OCI-LY7 (cell line): Measurements from ENCODE around the gene OTOF. TPM values are rescaled to one million over a fixed set of nuclear protein-coding genes. Genes with fewer than 3 reads are reported as not detected.

Source experiments
- BruUV-seq: library from RNA; stranded (reverse); fragments of 400-500 nt; replicated peaks from 2 replicates; lab custom pipeline; 2021; lab: Mats Ljungman, UMichigan
- CTCF ChIA-PET: fragments of 300-600 bp; sonication (Branson Sonifier 250); formaldehyde crosslinking; loops from one replicate; lab custom pipeline; 2022; ENCODE audit warnings: antibody characterized with exemption; ENCODE audit not compliant: unreplicated experiment; lab: Charles Lee
- POLR2A ChIA-PET: fragments of 300-600 bp; sonication (Branson Sonifier 250); formaldehyde crosslinking; loops from one replicate; lab custom pipeline; 2022; ENCODE audit warnings: antibody characterized with exemption; lab: Charles Lee
- DNase-seq: peaks from one replicate; pipeline ENCODE4 v3.0.0-alpha.2; 2015; ENCODE audit warnings: low spot score
- H2AFZ ChIP-seq: fragments of 200-600 bp; sonication (generic), shearing (Covaris generic); 2 replicates; pipeline ENCODE4 v1.6.1; 2014; ENCODE audit warnings: mild to moderate bottlenecking, antibody characterized with exemption, low read length, moderate library complexity
- H3K27ac ChIP-seq: fragments of 200-600 bp; sonication (generic); 2 replicates; pipeline ENCODE4 v1.5.1; 2014; ENCODE audit warnings: mixed run types, low read depth, mild to moderate bottlenecking, moderate library complexity, low read length, inconsistent platforms; ENCODE audit not compliant: poor library complexity, severe bottlenecking
- H3K36me3 ChIP-seq: fragments of 200-600 bp; sonication (generic); 2 replicates; pipeline ENCODE4 v1.6.1; 2014; ENCODE audit warnings: mild to moderate bottlenecking, antibody characterized with exemption, low read length, moderate library complexity, mixed read lengths; ENCODE audit not compliant: insufficient read depth
- H3K4me1 ChIP-seq: fragments of 200-600 bp; sonication (generic); 2 replicates; pipeline ENCODE4 v1.5.1; 2014; ENCODE audit warnings: mild to moderate bottlenecking, low read length; ENCODE audit not compliant: insufficient read depth, poor library complexity, severe bottlenecking
- H3K4me2 ChIP-seq: fragments of 200-600 bp; sonication (generic); 2 replicates; pipeline ENCODE4 v1.6.1; 2014; ENCODE audit warnings: mild to moderate bottlenecking, low read length
- H3K4me3 ChIP-seq: fragments of 200-600 bp; sonication (generic); 2 replicates; pipeline ENCODE4 v1.5.1; 2014; ENCODE audit warnings: mild to moderate bottlenecking, low read depth, low read length; ENCODE audit not compliant: poor library complexity, severe bottlenecking
- H3K79me2 ChIP-seq: fragments of 200-600 bp; sonication (generic); 2 replicates; pipeline ENCODE4 v1.6.1; 2016; ENCODE audit warnings: low read depth, mild to moderate bottlenecking, low read length, moderate library complexity, mixed read lengths; ENCODE audit not compliant: insufficient read depth
- H3K9me2 ChIP-seq: fragments of 200-600 bp; sonication (generic); 2 replicates; pipeline ENCODE4 v1.6.1; 2016; ENCODE audit warnings: mild to moderate bottlenecking, low read length, mixed read lengths; ENCODE audit not compliant: insufficient read depth
- H3K9me3 ChIP-seq: fragments of 200-600 bp; sonication (generic); 2 replicates; pipeline ENCODE4 v1.6.1; 2014; ENCODE audit warnings: mild to moderate bottlenecking, mixed run types, low read length, mixed read lengths
- H4K20me1 ChIP-seq: fragments of 200-600 bp; sonication (generic); 2 replicates; pipeline ENCODE4 v1.6.1; 2014; ENCODE audit warnings: mild to moderate bottlenecking, antibody characterized with exemption, low read length, moderate library complexity, mixed read lengths; ENCODE audit not compliant: insufficient read depth
- CTCF ChIP-seq: fragments of 200-600 bp; sonication (generic); conservative IDR thresholded peaks from 2 replicates; pipeline ENCODE4 v1.5.1; 2014; ENCODE audit warnings: mild to moderate bottlenecking, antibody characterized with exemption, low read length, moderate library complexity, mixed read lengths
- EZH2phosphoT487 ChIP-seq: fragments of 200-600 bp; sonication (generic); IDR thresholded peaks from 2 replicates; pipeline ENCODE4 v1.6.1; 2018; ENCODE audit warnings: low read depth, borderline replicate concordance, mild to moderate bottlenecking, mixed run types, antibody characterized with exemption, low read length, moderate library complexity, mixed read lengths
- intact Hi-C: fragments of 100-400 bp; cut with micrococcal nuclease; formaldehyde crosslinking; loops from one replicate; pipeline ENCODE4 v1.10.0; 2022; ENCODE audit not compliant: unreplicated experiment
- total RNA-seq, 2 experiments: library from RNA; depleted of rRNA in 1 of 2; stranded (reverse); fragments of >200 nt in 1 of 2; shearing (Covaris generic) in 1 of 2; gene quantifications; 2 replicates each; pipeline ENCODE4 v1.2.3, GENCODE V29; 2014 to 2022

Gene OTOF
- total RNA-seq, 2 experiments from 2014 or later, result not detected

DNA sequence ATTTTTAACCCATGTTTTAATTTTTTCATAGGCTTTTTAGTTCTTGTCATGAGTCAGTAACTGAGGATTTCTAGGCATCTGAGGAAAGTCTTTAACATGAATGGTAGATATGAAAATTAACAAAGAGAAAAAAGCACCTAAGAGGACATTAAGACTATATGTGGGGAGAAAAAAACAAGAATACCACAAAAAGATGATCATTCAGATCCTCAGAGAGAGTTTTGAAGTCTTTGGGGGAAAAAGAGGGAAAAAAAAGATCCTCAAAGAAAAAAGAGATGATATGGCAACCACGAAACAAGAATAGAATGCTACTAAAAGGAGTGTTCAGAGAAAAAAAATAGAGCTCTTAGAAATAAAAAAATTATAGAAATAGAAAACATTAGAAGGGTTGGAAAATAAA lies 68.1 kb downstream of the OTOF start:
- intact Hi-C loops, result no loop called here
- Histone ChIP-seq H3K9me2 (no peaks in the 10 kb centered on the region), H3K4me3 (no peak overlapping the region), H3K4me2 (no peak overlapping the region), H3K79me2 (no peaks in the 10 kb centered on the region), H3K4me1 (no peaks in the 10 kb centered on the region), H2AFZ (no peak overlapping the region), H3K9me3 (no peaks in the 10 kb centered on the region), H4K20me1 (no peaks in the 10 kb centered on the region; the same call in 1 of the 2 replicates), H3K36me3 (no peaks in the 10 kb centered on the region), H3K27ac (no peak overlapping the region)
- ChIA-PET POLR2A (interaction anchor here (0.5 to 0.9 kb wide), 3 partner anchors 11 to 649 kb away, joined by 3 to 6 read pairs (median 4); no protein-coding TSS in a partner anchor), CTCF (no interaction called here)
- no TSS peak for BruUV-seq
- no peak for DNase-seq
- no peak for TF ChIP-seq EZH2phosphoT487
- no peak for TF ChIP-seq CTCF

GRCh38 chr2:26407526-26407925 lies 70.4 kb downstream of the OTOF start:
- ChIA-PET POLR2A (interaction anchor here (0.6 kb wide), 1 partner anchor 706 kb away, joined by 7 read pairs; no protein-coding TSS in a partner anchor), CTCF (no interaction called here)

More at GRCh38 chr2:26407526-26407925, 70.4 kb downstream of the OTOF start:
- H3K4me3 ChIP-seq, result no peak overlapping the region
- no peak overlapping the region for H3K27ac ChIP-seq
- no peaks in the 10 kb centered on the region for H3K9me3 ChIP-seq
- H3K4me2 ChIP-seq, result no peak overlapping the region
- TF ChIP-seq CTCF (no peak), EZH2phosphoT487 (no peak)
- H4K20me1 ChIP-seq, result no peaks in the 10 kb centered on the region
- no peaks in the 10 kb centered on the region for H3K36me3 ChIP-seq
- no TSS peak for BruUV-seq
- no peak for DNase-seq
- no peak overlapping the region for H2AFZ ChIP-seq
- no peaks in the 10 kb centered on the region for H3K79me2 ChIP-seq
- intact Hi-C loops, result no loop called here
- H3K4me1 ChIP-seq, result no peaks in the 10 kb centered on the region
- H3K9me2 ChIP-seq, result no peaks in the 10 kb centered on the region

Other genes with a start within 250 kb of the OTOF start
- gene HADHA, start 233.5 kb downstream of the OTOF start, total RNA-seq (2014; rRNA removed; shearing (Covaris generic)), result 126 and 131 TPM in 2 replicates
- gene HADHA, start 233.5 kb downstream of the OTOF start, total RNA-seq (2022), result 150 and 157 TPM in 2 replicates
- 35.5 and 46.7 TPM in 2 replicates for gene HADHB, start 233.2 kb downstream of the OTOF start, total RNA-seq (2014; rRNA removed; shearing (Covaris generic))
- 55.7 and 58.1 TPM in 2 replicates for gene HADHB, start 233.2 kb downstream of the OTOF start, total RNA-seq (2022)
- gene SELENOI, start 132.0 kb downstream of the OTOF start, total RNA-seq (2014; rRNA removed; shearing (Covaris generic)), result 29.0 TPM in 2 replicates
- gene SELENOI, start 132.0 kb downstream of the OTOF start, total RNA-seq (2022), result 44.8 and 53.1 TPM in 2 replicates
- 0.90 and 3.8 TPM in 2 replicates for gene ADGRF3, start 131.3 kb downstream of the OTOF start, total RNA-seq (2014; rRNA removed; shearing (Covaris generic))
- gene ADGRF3, start 131.3 kb downstream of the OTOF start, total RNA-seq (2022), result 3.9 and 4.7 TPM in 2 replicates
- not detected in 2 replicates for gene DRC1, start 76.2 kb downstream of the OTOF start, total RNA-seq (2014; rRNA removed; shearing (Covaris generic))
- not detected in 2 replicates for gene DRC1, start 76.2 kb downstream of the OTOF start, total RNA-seq (2022)
- gene CIB4, start 163.2 kb upstream of the OTOF start, total RNA-seq (2014; rRNA removed; shearing (Covaris generic)), result not detected in 2 replicates
- gene CIB4, start 163.2 kb upstream of the OTOF start, total RNA-seq (2022), result not detected in 2 replicates
- gene KCNK3, start 214.6 kb upstream of the OTOF start, total RNA-seq (2014; rRNA removed; shearing (Covaris generic)), result not detected in 2 replicates
- gene KCNK3, start 214.6 kb upstream of the OTOF start, total RNA-seq (2022), result not detected in 2 replicates